GM19351 (cell line): ENCODE measurements around the gene CEBPE.
"Not testable (repeated sequence)": the region's sequence is repeated elsewhere in the genome, so short reads cannot be mapped to it uniquely, and the experiment has no call there.

Experiments
- ATAC-seq: cut with Tn5 transposase; IDR thresholded peaks from one replicate; pipeline ENCODE4 v1.9.1; 2021; ENCODE audit warnings: mild to moderate bottlenecking, moderate library complexity; ENCODE audit not compliant: unreplicated experiment

CEBPE gene

DNA sequence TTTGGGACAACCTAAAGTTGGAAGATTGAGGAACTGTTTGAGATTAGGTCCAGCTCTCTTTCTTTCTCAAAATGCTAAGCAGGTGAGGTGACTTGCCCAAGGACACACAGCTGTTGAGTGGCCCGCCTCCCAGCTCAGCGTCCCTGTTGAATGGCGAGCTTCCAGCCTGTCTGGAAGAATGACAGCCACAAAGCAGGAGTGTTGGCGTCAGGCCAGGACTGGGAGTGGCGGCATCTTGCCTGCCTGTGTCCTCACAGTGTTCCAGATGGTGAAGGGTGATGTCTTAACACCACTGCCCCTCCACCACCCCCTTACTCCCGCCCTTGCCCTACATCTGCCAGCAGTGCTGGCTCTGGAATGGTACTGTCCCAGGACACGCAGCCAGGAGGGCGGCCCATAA lies 4.4 kb upstream of the CEBPE start:
- ATAC-seq = no peak

DNA sequence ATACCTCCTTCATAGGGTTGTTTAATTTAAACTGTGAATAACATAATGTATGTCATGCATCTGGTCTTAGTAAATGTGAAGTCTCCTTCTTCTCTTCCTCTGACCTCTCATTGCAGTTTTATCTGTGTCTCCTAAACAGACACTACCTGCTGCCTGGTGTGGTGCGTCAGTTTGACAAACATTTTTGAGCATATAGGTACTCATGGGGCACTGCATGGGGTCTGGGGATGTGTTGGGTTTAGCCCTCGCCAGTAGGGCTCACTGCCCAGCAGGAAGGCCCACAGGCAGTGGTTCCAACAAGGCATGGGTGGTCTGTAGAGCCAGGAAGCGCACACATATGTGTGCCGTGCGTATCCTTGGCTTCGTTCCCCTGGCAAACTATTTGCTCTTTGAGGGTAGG lies 3.0 kb upstream of the CEBPE start:
- no peak for ATAC-seq

DNA sequence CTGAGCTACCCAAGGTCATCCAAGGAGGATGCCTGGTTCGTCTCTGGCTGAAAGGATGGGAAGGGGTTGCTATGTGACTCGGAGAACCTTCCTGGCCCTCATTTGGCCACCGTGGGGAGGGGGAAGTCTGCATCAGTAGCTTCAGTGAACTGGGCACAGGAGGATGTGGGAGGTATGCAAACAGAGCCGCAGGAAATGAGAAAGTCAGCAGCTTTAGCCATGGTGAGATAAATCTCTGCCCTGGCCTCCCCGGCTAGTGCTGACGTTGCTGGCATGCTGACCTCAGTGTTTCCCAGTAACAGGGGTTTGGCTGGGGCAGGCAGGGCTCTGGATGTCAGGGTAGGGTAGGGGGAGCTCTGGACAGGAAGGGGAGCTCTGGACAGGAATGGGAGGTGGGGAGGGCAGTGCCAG lies 2.3 kb upstream of the CEBPE start:
- peak; percentile 56 for ATAC-seq

DNA sequence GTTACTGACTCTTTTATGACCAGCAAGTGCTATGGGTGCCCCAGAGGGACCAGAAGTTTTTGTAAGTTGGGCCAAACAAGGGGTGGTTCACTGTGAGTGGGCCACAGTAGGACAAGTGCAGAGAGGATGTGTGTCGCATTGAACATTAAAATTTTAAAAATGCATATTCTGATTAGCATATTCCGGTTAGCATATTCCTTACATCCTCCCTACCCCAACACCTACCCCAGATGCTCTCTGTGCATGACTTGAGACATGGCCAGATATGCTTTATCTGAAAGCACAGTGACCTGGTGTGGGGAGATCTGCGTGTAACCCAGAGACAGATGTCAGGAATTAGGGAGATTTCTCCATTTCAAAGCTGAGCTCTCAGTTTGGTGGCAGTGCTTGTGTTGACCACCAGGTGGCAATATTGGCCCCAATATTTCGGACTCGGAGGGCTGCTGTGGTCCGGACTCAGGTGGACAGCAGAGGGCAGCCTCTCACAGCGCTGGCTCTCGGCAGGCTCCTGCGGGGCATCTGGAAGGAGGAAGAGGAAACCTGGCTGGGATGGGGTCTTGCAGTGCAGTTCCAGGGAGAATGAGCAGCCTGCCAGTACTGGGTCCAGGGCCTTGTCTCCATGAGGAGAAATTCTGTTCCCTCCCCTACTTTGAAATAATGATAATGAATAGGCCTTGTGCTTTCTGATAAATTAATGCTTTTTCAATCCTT lies 1.6 kb upstream of the CEBPE start:
- peak; percentile 74 for ATAC-seq

DNA sequence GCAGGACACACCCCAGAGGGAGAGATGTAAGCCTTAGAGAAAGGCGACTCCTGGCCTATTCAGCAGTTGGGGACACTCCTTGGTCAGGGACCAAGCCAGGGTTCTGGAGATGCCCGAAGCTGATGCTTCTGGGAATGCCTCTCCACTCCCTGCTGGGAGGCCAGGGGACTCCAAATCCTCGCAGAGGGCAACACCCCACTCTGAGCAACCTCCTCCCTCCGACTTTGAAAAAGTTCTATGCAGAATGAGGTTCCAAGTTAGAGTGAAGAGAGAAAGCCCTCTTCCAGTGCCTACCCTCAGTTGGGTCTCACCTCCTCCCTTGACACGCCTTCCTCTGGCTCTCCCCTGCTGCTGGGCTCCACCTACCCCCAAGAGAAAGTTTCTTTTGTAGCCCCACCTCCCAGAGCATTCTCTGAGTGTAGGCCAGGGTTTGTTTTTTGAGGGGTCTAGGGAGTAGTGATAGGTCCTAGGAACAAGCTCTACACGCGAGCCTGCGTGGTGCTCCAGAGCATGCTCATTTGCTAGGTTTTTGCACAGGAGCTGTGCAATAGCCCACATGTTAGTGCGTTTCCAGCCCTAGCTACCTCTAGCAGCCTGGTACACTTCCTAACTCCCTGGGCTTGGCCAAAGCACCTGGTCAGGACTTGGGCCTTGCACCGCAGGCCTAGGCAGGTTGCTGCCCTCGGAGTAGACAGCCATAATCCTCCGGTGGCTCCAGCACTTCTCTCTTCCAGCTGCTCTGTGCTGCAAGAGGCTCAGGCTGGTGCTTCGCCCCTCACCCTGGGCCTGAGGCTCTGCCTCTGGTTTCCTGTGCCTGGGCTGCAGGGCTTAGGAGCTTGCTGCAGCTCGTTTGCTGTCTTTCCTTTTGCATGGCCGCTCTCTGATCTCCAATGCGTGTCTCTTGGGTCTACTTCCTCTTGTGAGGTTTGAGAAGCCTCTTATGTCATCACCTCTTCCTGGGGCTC lies 590 bp upstream of the CEBPE start:
- no peak for ATAC-seq

- ATAC-seq = no peak
Observed at GRCh38 chr14:23117371-23118020, 1.6 kb downstream of the CEBPE start.

DNA sequence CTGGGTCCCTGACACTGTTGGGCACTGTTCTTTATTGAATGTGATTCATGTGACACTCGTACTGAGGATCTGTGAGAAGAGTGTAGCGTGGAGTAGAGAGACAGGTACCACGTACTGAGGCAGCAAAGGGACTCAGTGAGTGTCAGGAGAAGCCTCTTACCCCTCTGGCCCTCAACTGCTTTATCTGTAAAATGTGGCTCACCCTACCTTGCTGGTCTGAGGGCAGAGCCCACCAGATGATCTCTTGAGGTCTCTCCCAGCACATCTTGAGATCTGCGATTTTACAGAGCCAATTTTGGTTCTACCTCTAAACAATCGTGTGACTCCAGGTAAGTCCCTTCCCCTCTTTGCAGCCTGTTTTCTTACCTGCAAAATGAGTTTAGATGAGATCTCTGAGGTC lies 3.1 kb downstream of the CEBPE start:
- ATAC-seq = no peak

DNA sequence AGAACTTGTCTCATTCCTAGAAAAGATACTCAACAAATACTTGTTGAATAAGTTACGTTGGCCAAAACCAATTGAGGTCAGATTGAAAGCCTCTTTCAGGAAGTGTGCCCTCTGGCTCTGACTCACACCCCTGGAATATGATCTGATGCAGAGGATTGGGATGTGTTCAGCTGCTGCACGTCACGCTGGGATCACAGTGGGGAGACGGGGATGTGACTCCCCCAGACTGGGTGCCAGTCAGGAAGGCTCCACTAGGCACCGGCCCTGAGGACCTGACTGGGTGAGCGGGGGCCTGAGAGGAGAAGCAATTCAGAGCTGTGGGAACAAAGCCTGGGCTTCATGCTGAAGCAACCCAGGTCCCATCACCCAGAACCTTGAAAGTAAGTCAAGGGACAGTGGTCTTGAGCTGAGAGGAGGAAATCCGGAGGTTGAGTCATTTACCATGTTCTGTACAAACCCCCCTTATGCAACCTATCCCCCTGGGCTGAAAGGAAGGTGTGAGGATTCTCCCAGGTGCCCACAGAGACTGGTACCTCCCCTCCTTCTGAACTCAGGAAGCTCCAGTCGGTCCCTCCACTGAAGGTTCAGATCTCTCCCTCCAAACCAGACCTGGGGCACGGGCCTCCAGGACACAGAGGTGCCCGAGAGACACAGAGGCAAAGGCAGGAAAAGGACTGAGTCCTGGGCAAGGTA lies 3.9 kb downstream of the CEBPE start:
- no peak for ATAC-seq

DNA sequence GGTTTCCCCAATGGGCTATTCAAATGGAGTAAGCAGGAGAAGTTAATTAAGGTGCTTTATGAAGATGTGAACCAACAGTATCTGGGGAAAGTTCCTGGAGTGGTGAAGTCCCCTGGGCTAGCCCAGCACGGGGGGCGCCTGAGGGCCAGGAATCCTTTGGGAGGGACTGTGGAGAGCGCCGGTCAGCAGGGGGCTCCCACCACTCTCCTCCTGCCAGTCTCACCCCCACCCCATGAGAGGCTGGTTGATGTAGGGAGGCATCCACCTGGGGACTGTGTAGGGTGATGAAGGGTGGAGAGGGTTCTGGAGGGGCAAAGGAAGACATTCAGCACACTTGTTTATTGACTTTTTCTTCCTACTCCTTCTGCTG lies 4.4 kb downstream of the CEBPE start:
- ATAC-seq = no peak

GRCh38 chr14:23114120-23114458 lies 5.0 kb downstream of the CEBPE start:
- no peak for ATAC-seq

- no peak for ATAC-seq
Observed at GRCh38 chr14:23113431-23114119, 5.5 kb downstream of the CEBPE start.

DNA sequence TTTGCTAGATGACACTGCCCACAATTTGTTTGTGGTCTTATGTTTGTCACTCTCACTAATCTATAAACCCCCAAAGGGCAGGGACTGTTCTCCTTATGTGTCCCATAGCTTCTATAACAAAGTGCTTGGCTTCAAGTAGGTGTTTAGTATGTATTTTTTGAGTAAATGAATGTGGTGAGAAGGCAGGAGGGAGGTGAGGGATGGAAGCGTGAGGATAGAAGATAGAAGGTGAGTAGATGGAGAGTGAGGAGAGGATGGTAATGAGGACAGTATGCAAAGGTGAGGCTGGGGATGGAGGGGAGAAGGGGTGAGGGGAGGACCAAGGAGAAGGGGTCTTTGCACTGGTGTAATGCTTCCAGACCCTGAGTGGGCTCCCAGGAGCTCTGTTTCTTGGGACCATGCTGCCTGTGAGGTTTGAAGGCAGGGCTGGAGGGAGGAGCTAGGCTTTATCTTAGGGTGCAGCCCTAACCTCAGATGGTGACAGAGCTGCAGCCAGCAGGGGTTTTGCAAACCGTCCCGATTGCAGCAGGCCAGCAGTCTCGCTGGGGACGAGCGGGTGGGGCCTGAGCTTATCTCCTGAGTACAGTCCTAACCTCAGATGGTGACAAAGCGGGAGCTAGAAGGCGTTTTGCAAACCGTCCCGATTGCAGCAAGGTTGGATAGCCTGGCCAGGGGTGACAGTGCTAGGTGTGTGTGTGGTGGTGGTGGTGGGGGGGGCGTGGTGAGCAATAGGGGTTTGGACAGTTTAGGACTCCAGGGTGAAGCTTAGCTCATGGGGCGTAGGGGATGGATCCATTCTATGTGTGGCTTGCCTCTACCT lies 6.5 kb downstream of the CEBPE start:
- ATAC-seq = no peak

- ATAC-seq = no peak
Observed at GRCh38 chr14:23110579-23111365, 8.3 kb downstream of the CEBPE start.

GRCh38 chr14:23109769-23110168 lies 9.3 kb downstream of the CEBPE start:
- ATAC-seq = no peak

- ATAC-seq = not testable (repeated sequence)
Observed at GRCh38 chr14:23108169-23108568, 10.9 kb downstream of the CEBPE start.

GRCh38 chr14:23107620-23108019 lies 11.4 kb downstream of the CEBPE start:
- ATAC-seq = not testable (repeated sequence)

DNA sequence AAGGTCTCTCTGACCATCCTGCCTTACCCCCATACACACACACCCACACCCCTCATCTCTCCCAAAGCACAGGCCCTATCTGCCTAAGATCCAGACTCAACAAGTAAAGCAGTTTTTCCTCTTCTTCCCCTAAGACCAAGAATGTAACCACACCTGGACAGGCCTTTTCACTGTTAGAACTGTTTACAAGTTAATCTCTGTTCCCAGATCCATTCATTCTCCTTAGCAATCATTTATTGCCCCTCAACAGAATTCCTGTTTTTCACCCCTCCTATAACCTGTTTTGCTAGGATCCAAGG lies 12.4 kb downstream of the CEBPE start:
- ATAC-seq = no peak

- ATAC-seq = no peak
Observed at GRCh38 chr14:23105348-23105824, 13.7 kb downstream of the CEBPE start.
